Loucy (cell line): ENCODE results near the gene TTLL9.

ENCODE experiments used
- H2AFZ ChIP-seq: fragments of 200-600 bp; sonication (generic); 2 replicates; pipeline ENCODE4 v1.6.0; 2016; ENCODE audit warnings: antibody characterized with exemption, mild to moderate bottlenecking, low read length, moderate library complexity
- H3F3A ChIP-seq: fragments of 200-600 bp; 2 replicates; pipeline ENCODE4 v1.6.0; 2016; ENCODE audit warnings: antibody characterized with exemption, low read depth, mild to moderate bottlenecking
- H3K27me3 ChIP-seq: fragments of 200-600 bp; sonication (generic); 2 replicates; pipeline ENCODE4 v1.6.1; 2014; ENCODE audit warnings: low read length, mild to moderate bottlenecking; ENCODE audit not compliant: insufficient read depth, poor library complexity, severe bottlenecking
- H3K36me3 ChIP-seq: fragments of 200-600 bp; sonication (generic); 2 replicates; pipeline ENCODE4 v1.6.1; 2016; ENCODE audit warnings: low read length; ENCODE audit not compliant: insufficient read depth
- H3K4me1 ChIP-seq: fragments of 200-600 bp; sonication (generic); 2 replicates; pipeline ENCODE4 v1.5.1; 2014; ENCODE audit warnings: low read length, mild to moderate bottlenecking; ENCODE audit not compliant: insufficient read depth, poor library complexity, severe bottlenecking
- H3K4me2 ChIP-seq: fragments of 200-600 bp; sonication (generic); 2 replicates; pipeline ENCODE4 v1.6.0; 2014; ENCODE audit warnings: antibody characterized with exemption, low read length, low read depth, mild to moderate bottlenecking; ENCODE audit not compliant: poor library complexity, severe bottlenecking
- H3K4me3 ChIP-seq: fragments of 200-600 bp; sonication (generic); 2 replicates; pipeline ENCODE4 v1.5.1; 2014; ENCODE audit warnings: low read length, mild to moderate bottlenecking, mixed read lengths; ENCODE audit not compliant: poor library complexity, severe bottlenecking
- H3K79me2 ChIP-seq: fragments of 200-600 bp; sonication (generic); 2 replicates; pipeline ENCODE4 v1.6.1; 2014; ENCODE audit warnings: low read length; ENCODE audit not compliant: insufficient read depth
- H3K9ac ChIP-seq: fragments of 200-600 bp; sonication (generic); 2 replicates; pipeline ENCODE4 v1.6.0; 2014; ENCODE audit warnings: mild to moderate bottlenecking, low read depth, low read length, moderate library complexity; ENCODE audit not compliant: poor library complexity, severe bottlenecking
- H3K9me2 ChIP-seq: fragments of 200-600 bp; sonication (generic); replicated peaks from 2 replicates; pipeline ENCODE4 v1.6.1; 2016; ENCODE audit warnings: low read depth, low read length, mixed read lengths
- H3K9me3 ChIP-seq: fragments of 200-600 bp; sonication (generic); 2 replicates; pipeline ENCODE4 v1.6.1; 2014; ENCODE audit warnings: mild to moderate bottlenecking, antibody characterized with exemption, low read length, low read depth; ENCODE audit not compliant: insufficient read depth
- H4K20me1 ChIP-seq: fragments of 200-600 bp; sonication (generic); 2 replicates; pipeline ENCODE4 v1.6.0; 2014; ENCODE audit warnings: antibody characterized with exemption, low read length, mild to moderate bottlenecking; ENCODE audit not compliant: insufficient read depth, poor library complexity, severe bottlenecking
- CTCF ChIP-seq: fragments of 200-600 bp; sonication (generic); conservative IDR thresholded peaks from 2 replicates; pipeline ENCODE4 v1.5.1; 2014; ENCODE audit warnings: mild to moderate bottlenecking, antibody characterized with exemption, low read length
- EZH2phosphoT487 ChIP-seq: fragments of 200-600 bp; IDR thresholded peaks from 2 replicates; pipeline ENCODE4 v1.6.1; 2018; ENCODE audit warnings: antibody characterized with exemption, mild to moderate bottlenecking, moderate library complexity, borderline replicate concordance

The TTLL9 gene

GRCh38 chr20:31833130-31833930 is 37.1 kb upstream of the TTLL9 start:
- H3K79me2 ChIP-seq = peaks cover 23% of the 10 kb centered on the region; the same call in 1 of the 2 replicates
- no peak overlapping the region for H2AFZ ChIP-seq
- H3K9ac ChIP-seq = peak overlapping the region; percentile 14
- H3K27me3 ChIP-seq = no peaks in the 10 kb centered on the region
- peaks cover 75% of the 10 kb centered on the region for H3K4me1 ChIP-seq
- no peaks in the 10 kb centered on the region for H3K9me2 ChIP-seq
- no peak overlapping the region for H3K4me3 ChIP-seq
- H4K20me1 ChIP-seq = no peaks in the 10 kb centered on the region
- peak overlapping the region; percentile 26 for H3K4me2 ChIP-seq
- no peaks in the 10 kb centered on the region for H3K9me3 ChIP-seq
- peaks cover 7% of the 10 kb centered on the region; the same call in 1 of the 2 replicates for H3K36me3 ChIP-seq
- H3F3A ChIP-seq = peaks cover 7% of the 10 kb centered on the region
- TF ChIP-seq EZH2phosphoT487 = no peak
- TF ChIP-seq CTCF = peak; percentile 91

- Histone ChIP-seq H3K79me2 (peaks cover 20% of the 10 kb centered on the region; the same call in 1 of the 2 replicates), H3K9ac (peak overlapping the region; percentile 14), H2AFZ (no peak overlapping the region), H3K9me3 (no peaks in the 10 kb centered on the region), H3F3A (peaks cover 7% of the 10 kb centered on the region), H3K4me2 (peak overlapping the region; percentile 26), H3K9me2 (no peaks in the 10 kb centered on the region), H3K36me3 (peaks cover 7% of the 10 kb centered on the region; the same call in 1 of the 2 replicates), H3K4me1 (peaks cover 72% of the 10 kb centered on the region), H4K20me1 (no peaks in the 10 kb centered on the region), H3K27me3 (no peaks in the 10 kb centered on the region), H3K4me3 (peak overlapping the region; percentile 3)
- TF ChIP-seq EZH2phosphoT487 = no peak
- no peak for TF ChIP-seq CTCF
Observed at GRCh38 chr20:31833931-31834521, 36.4 kb upstream of the TTLL9 start.

GRCh38 chr20:31835554-31835953 is 34.9 kb upstream of the TTLL9 start:
- Histone ChIP-seq H3K27me3 (no peaks in the 10 kb centered on the region), H3K9ac (peak overlapping the region; percentile 60), H3F3A (peaks cover 7% of the 10 kb centered on the region), H3K36me3 (peaks cover 7% of the 10 kb centered on the region; the same call in 1 of the 2 replicates), H3K4me2 (peak overlapping the region; percentile 71), H4K20me1 (no peaks in the 10 kb centered on the region), H3K79me2 (peaks cover 8% of the 10 kb centered on the region; the same call in 1 of the 2 replicates), H3K4me3 (peak overlapping the region; percentile 62), H3K4me1 (peaks cover 57% of the 10 kb centered on the region), H3K9me2 (no peaks in the 10 kb centered on the region), H2AFZ (no peak overlapping the region), H3K9me3 (no peaks in the 10 kb centered on the region)
- TF ChIP-seq EZH2phosphoT487 = no peak
- no peak for TF ChIP-seq CTCF
